BJ (cell line): ENCODE results near the gene C9orf153. TPM values are rescaled to one million over a fixed set of nuclear protein-coding genes. Genes with fewer than 3 reads are reported as not detected.
"Not testable (repeated sequence)": the region's sequence is repeated elsewhere in the genome, so short reads cannot be mapped to it uniquely, and the experiment has no call there.

ENCODE experiments used
- CTCF ChIA-PET: fragments of 350-600 bp; formaldehyde crosslinking; extraction: SDS; loops from one replicate; lab custom pipeline; 2021; ENCODE audit warnings: antibody characterized with exemption, inconsistent platforms; lab: Yijun Ruan, JAX
- POLR2A ChIA-PET: fragments of 300-600 bp; sonication (Branson Sonifier 250); formaldehyde crosslinking; extraction: SDS; loops from one replicate; lab custom pipeline; 2021; ENCODE audit warnings: antibody characterized with exemption; lab: Charles Lee
- DNase-seq: peaks from one replicate; pipeline ENCODE4 v3.0.0-alpha.2; 2011; ENCODE audit warnings: low read depth
- H3K27me3 ChIP-seq: 2 replicates; pipeline ENCODE4 v1.6.0; 2011; ENCODE audit warnings: low read length; ENCODE audit not compliant: control insufficient read depth, insufficient read depth
- H3K36me3 ChIP-seq: 2 replicates; pipeline ENCODE4 v1.5.1; 2011; ENCODE audit warnings: low read length; ENCODE audit not compliant: control insufficient read depth, insufficient read depth
- H3K4me3 ChIP-seq: 2 replicates; pipeline ENCODE4 v1.5.1; 2011; ENCODE audit warnings: low read depth, mild to moderate bottlenecking, control low read depth, low read length
- CTCF ChIP-seq: IDR thresholded peaks from 2 replicates; pipeline ENCODE4 v1.5.1; 2011; ENCODE audit warnings: low read depth, mild to moderate bottlenecking, control low read depth, inconsistent platforms, low read length, moderate library complexity; ENCODE audit not compliant: insufficient read depth
- polyA plus RNA-seq: library from polyadenylated mRNA; depleted of rRNA; stranded (reverse); fragments of >200 nt; gene quantifications from 2 replicates; pipeline ENCODE4 v1.2.3, GENCODE V29; 2011

Gene C9orf153
- polyA plus RNA-seq, 1 experiment: not detected

GRCh38 chr9:86300701-86301100 is 41.2 kb upstream of the C9orf153 start:
- Histone ChIP-seq H3K27me3 (no peaks in the 10 kb centered on the region), H3K4me3 (no peak overlapping the region), H3K36me3 (peaks cover 12% of the 10 kb centered on the region)
- no peak for DNase-seq
- POLR2A ChIA-PET: no interaction called here
- CTCF ChIA-PET: no interaction called here
- TF ChIP-seq CTCF: no peak

GRCh38 chr9:86298873-86299272 is 39.4 kb upstream of the C9orf153 start:
- Histone ChIP-seq H3K27me3 (no peaks in the 10 kb centered on the region), H3K4me3 (no peak overlapping the region), H3K36me3 (peaks cover 12% of the 10 kb centered on the region)
- DNase-seq: no peak
- TF ChIP-seq CTCF: no peak
- CTCF ChIA-PET: interaction anchor here (0.9 kb wide), 1 partner anchor 13 kb away, joined by 3 read pairs; no protein-coding TSS in a partner anchor
- POLR2A ChIA-PET: no interaction called here

- POLR2A ChIA-PET, CTCF ChIA-PET: not testable (repeated sequence)
Observed at GRCh38 chr9:86290341-86290740, 30.9 kb upstream of the C9orf153 start.

GRCh38 chr9:86288499-86289198 is 29.2 kb upstream of the C9orf153 start:
- no peak for DNase-seq
- Histone ChIP-seq H3K36me3 (no peaks in the 10 kb centered on the region), H3K27me3 (no peaks in the 10 kb centered on the region), H3K4me3 (no peak overlapping the region)
- no peak for TF ChIP-seq CTCF
- ChIA-PET CTCF (no interaction called here), POLR2A (no interaction called here)

More at GRCh38 chr9:86290341-86290740, 30.9 kb upstream of the C9orf153 start:
- not testable (repeated sequence) for H3K36me3 ChIP-seq, H3K27me3 ChIP-seq, H3K4me3 ChIP-seq, DNase-seq

GRCh38 chr9:86287013-86287412 is 27.6 kb upstream of the C9orf153 start:
- POLR2A ChIA-PET: no interaction called here
- H3K4me3 ChIP-seq: no peak overlapping the region
- CTCF ChIA-PET: interaction anchor here (1.0 to 1.6 kb wide), 2 partner anchors 11 to 128 kb away, joined by 3 to 4 read pairs; no protein-coding TSS in a partner anchor
- H3K36me3 ChIP-seq: no peaks in the 10 kb centered on the region
- peak; percentile 48 for TF ChIP-seq CTCF
- DNase-seq: no peak
- no peaks in the 10 kb centered on the region for H3K27me3 ChIP-seq

- CTCF ChIA-PET: interaction anchor here (1.0 to 1.6 kb wide), 2 partner anchors 12 to 128 kb away, joined by 3 to 4 read pairs; no protein-coding TSS in a partner anchor
- DNase-seq: no peak
- POLR2A ChIA-PET: no interaction called here
Observed at GRCh38 chr9:86286278-86286677, 26.8 kb upstream of the C9orf153 start.

More at GRCh38 chr9:86286278-86286677, 26.8 kb upstream of the C9orf153 start:
- H3K4me3 ChIP-seq: no peak overlapping the region
- H3K27me3 ChIP-seq: no peaks in the 10 kb centered on the region
- TF ChIP-seq CTCF: no peak
- no peaks in the 10 kb centered on the region for H3K36me3 ChIP-seq
